Measurements from ENCODE around the gene BOD1.

Gene BOD1

DNA sequence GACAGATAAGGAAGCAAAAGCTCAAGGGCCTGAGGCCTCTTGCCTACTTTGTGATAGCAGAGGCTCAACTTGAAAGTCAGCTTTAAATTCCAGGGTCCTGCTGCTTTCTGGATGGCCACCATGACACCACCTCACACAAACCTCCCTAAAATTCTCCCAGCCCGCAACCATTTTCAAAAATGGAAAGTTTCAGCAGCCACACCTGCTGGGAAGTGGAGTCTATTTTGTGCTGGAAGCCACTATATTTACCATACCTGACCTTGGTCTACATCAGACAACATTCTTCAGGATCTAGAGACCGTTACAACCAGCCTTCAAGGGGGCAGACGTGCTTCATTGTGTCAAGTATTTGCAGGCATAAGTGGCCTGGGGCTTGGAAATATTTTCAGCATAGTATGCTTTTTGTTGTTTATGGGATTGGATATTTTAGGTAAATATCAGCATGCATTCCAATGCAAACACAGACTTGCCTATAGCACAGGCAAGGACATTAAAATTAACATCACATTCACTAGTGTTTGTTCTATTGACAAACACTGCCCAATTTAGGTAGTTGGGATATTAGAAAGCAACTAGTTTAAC is 50.9 kb downstream of the BOD1 start:
- TF ChIP-seq FOXM1 (IDR thresholded peaks at IDR 0.05; ENCODE audit: borderline replicate concordance, low read depth) (no peak), YY1 (IDR thresholded peaks at IDR 0.05; ENCODE audit: low read depth) (no peak), ZBTB7A (IDR thresholded peaks at IDR 0.05; ENCODE audit: low read depth) (no peak)
- TF ChIP-seq, protein P1, sequence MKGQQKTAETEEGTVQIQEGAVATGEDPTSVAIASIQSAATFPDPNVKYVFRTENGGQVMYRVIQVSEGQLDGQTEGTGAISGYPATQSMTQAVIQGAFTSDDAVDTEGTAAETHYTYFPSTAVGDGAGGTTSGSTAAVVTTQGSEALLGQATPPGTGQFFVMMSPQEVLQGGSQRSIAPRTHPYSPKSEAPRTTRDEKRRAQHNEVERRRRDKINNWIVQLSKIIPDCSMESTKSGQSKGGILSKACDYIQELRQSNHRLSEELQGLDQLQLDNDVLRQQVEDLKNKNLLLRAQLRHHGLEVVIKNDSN (IDR thresholded peaks at IDR 0.05), result no peak

DNA sequence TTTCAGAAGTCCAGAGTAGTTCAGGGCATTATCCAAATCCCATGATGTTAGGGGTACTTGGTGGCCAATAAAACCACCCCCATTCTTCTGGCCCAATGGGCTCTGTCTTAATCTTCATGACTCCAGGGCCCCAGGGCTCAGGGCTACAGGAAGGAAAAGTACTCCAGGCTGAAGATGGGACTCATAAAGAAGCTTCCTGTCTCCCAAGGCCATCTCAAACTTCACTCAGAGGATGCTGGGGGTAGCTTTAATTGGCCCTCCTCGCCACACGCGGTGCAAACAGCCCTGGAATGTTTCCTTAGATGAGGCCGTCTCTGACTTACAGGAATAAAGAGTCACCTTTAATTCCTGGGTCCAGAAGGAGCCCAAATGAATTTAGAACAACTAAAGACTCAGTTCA is 52.3 kb downstream of the BOD1 start:
- TF ChIP-seq CREB1 (IDR thresholded peaks at IDR 0.05; ENCODE audit: low read depth) (no peak), YY1 (IDR thresholded peaks at IDR 0.05; ENCODE audit: low read depth) (no peak), TAF1 (IDR thresholded peaks at IDR 0.05; ENCODE audit: low read depth) (no peak)

DNA sequence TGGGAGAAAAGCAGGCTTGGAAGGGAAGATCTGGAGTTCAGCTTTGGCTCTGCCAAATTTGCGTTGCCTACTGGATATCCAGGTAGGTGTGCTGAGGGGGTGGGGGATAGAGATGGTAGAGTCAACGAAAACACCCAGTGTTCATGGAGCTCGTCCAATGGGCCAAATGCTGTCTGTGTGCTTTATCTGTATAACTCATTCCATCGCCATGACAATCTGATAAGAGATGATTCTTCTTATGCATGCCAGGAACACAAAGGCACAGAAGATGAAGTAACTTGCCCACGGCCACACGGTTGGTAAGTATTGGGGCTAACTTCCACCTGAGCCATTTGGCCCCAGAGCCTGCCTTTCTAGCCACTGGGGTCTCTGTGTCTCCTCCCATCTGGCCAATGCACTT is 53.2 kb downstream of the BOD1 start:
- TF ChIP-seq ZBTB7A (IDR thresholded peaks at IDR 0.05; ENCODE audit: low read depth) (no peak), CREB1 (IDR thresholded peaks at IDR 0.05; ENCODE audit: low read depth) (no peak), NFIC (IDR thresholded peaks at IDR 0.05) (no peak), EP300 (IDR thresholded peaks at IDR 0.05; ENCODE audit: borderline replicate concordance) (no peak), EGR1 (IDR thresholded peaks at IDR 0.05) (no peak), TEAD4 (IDR thresholded peaks at IDR 0.05) (no peak), TCF12 (IDR thresholded peaks at IDR 0.05; ENCODE audit: low read depth) (no peak), YY1 (IDR thresholded peaks at IDR 0.05; ENCODE audit: low read depth) (no peak), RAD21 (IDR thresholded peaks at IDR 0.05; ENCODE audit: low read depth) (no peak), FOXM1 (IDR thresholded peaks at IDR 0.05; ENCODE audit: borderline replicate concordance, low read depth) (no peak)
- TF ChIP-seq, protein P2, sequence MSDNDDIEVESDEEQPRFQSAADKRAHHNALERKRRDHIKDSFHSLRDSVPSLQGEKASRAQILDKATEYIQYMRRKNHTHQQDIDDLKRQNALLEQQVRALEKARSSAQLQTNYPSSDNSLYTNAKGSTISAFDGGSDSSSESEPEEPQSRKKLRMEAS (IDR thresholded peaks at IDR 0.05), result no peak
- TF ChIP-seq, protein P1 (IDR thresholded peaks at IDR 0.05), result no peak
- TF ChIP-seq, protein P3, sequence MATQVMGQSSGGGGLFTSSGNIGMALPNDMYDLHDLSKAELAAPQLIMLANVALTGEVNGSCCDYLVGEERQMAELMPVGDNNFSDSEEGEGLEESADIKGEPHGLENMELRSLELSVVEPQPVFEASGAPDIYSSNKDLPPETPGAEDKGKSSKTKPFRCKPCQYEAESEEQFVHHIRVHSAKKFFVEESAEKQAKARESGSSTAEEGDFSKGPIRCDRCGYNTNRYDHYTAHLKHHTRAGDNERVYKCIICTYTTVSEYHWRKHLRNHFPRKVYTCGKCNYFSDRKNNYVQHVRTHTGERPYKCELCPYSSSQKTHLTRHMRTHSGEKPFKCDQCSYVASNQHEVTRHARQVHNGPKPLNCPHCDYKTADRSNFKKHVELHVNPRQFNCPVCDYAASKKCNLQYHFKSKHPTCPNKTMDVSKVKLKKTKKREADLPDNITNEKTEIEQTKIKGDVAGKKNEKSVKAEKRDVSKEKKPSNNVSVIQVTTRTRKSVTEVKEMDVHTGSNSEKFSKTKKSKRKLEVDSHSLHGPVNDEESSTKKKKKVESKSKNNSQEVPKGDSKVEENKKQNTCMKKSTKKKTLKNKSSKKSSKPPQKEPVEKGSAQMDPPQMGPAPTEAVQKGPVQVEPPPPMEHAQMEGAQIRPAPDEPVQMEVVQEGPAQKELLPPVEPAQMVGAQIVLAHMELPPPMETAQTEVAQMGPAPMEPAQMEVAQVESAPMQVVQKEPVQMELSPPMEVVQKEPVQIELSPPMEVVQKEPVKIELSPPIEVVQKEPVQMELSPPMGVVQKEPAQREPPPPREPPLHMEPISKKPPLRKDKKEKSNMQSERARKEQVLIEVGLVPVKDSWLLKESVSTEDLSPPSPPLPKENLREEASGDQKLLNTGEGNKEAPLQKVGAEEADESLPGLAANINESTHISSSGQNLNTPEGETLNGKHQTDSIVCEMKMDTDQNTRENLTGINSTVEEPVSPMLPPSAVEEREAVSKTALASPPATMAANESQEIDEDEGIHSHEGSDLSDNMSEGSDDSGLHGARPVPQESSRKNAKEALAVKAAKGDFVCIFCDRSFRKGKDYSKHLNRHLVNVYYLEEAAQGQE (IDR thresholded peaks at IDR 0.05; ENCODE audit: low read depth), result no peak

DNA sequence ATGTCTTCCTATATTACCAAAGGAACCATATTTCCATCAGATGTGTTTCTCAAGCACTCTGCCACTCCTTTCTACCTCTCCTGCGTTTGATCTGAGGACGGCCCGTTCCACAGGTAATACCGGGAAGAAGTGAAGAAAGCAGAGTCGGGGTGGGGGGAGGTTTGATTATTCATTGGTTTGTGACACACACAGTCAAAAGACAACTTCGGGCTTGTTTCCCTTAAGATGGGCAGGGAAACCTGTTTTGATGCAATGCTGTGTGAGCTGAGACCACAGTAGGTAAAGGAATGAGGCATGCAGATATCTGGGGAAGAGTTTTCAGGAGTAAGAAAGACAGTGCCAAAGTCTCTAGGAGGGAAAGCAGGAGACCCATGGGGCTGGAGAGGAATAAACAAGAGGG is 54.0 kb downstream of the BOD1 start:
- TF ChIP-seq EP300 (IDR thresholded peaks at IDR 0.05; ENCODE audit: borderline replicate concordance) (no peak), CREB1 (IDR thresholded peaks at IDR 0.05; ENCODE audit: low read depth) (no peak), FOXM1 (IDR thresholded peaks at IDR 0.05; ENCODE audit: borderline replicate concordance, low read depth) (no peak), TCF12 (IDR thresholded peaks at IDR 0.05; ENCODE audit: low read depth) (no peak), RAD21 (IDR thresholded peaks at IDR 0.05; ENCODE audit: low read depth) (no peak), EGR1 (IDR thresholded peaks at IDR 0.05) (no peak), NFIC (IDR thresholded peaks at IDR 0.05) (no peak), YY1 (IDR thresholded peaks at IDR 0.05; ENCODE audit: low read depth) (no peak), ZBTB7A (IDR thresholded peaks at IDR 0.05; ENCODE audit: low read depth) (no peak)
- TF ChIP-seq, protein P3 (IDR thresholded peaks at IDR 0.05; ENCODE audit: low read depth), result no peak
- TF ChIP-seq, protein P2 (IDR thresholded peaks at IDR 0.05), result no peak
- TF ChIP-seq, protein P1 (IDR thresholded peaks at IDR 0.05), result no peak
